GM06990 (cell line): Measurements from ENCODE around the gene BFSP1.

ENCODE experiments used
- DNase-seq: peaks from one replicate; pipeline ENCODE4 v3.0.0-alpha.2; 2011; ENCODE audit not compliant: insufficient read length; ENCODE audit errors: extremely low read depth
- H3K27me3 ChIP-seq: replicated peaks from 2 replicates; pipeline ENCODE4 v1.6.0; 2011; ENCODE audit warnings: low read length; ENCODE audit not compliant: control insufficient read depth, insufficient read depth
- H3K36me3 ChIP-seq: 2 replicates; pipeline ENCODE4 v1.5.1; 2011; ENCODE audit warnings: low read length; ENCODE audit not compliant: control insufficient read depth, insufficient read depth
- H3K4me3 ChIP-seq: replicated peaks from 2 replicates; pipeline ENCODE4 v1.5.1; 2011; ENCODE audit warnings: low read depth, mild to moderate bottlenecking, control low read depth, low read length
- CTCF ChIP-seq: IDR thresholded peaks from 2 replicates; pipeline ENCODE4 v1.5.1; 2011; ENCODE audit warnings: low read length, control low read depth, mild to moderate bottlenecking, inconsistent platforms; ENCODE audit not compliant: insufficient read depth, poor library complexity, severe bottlenecking

Gene BFSP1

GRCh38 chr20:17525132-17525531 lies 6.0 kb downstream of the BFSP1 start:
- peaks cover 1% of the 10 kb centered on the region; the same call in 1 of the 2 replicates for H3K27me3 ChIP-seq

GRCh38 chr20:17524560-17524959 lies 6.6 kb downstream of the BFSP1 start:
- Histone ChIP-seq H3K4me3 (no peak overlapping the region), H3K36me3 (no peaks in the 10 kb centered on the region), H3K27me3 (peaks cover 1% of the 10 kb centered on the region; the same call in 1 of the 2 replicates)
- DNase-seq: no peak
- TF ChIP-seq CTCF: no peak

More at GRCh38 chr20:17525132-17525531, 6.0 kb downstream of the BFSP1 start:
- TF ChIP-seq CTCF: no peak
- Histone ChIP-seq H3K4me3 (no peak overlapping the region), H3K36me3 (no peaks in the 10 kb centered on the region)
- no peak for DNase-seq

- H3K27me3 ChIP-seq: peaks cover 1% of the 10 kb centered on the region; the same call in 1 of the 2 replicates
- no peak overlapping the region for H3K4me3 ChIP-seq
- no peak for TF ChIP-seq CTCF
- no peaks in the 10 kb centered on the region for H3K36me3 ChIP-seq
- no peak for DNase-seq
These were observed 7.9 kb downstream of the BFSP1 start for GRCh38 chr20:17523326-17523725.

- Histone ChIP-seq H3K27me3 (peaks cover 1% of the 10 kb centered on the region; the same call in 1 of the 2 replicates), H3K4me3 (no peak overlapping the region), H3K36me3 (no peaks in the 10 kb centered on the region)
- no peak for DNase-seq
- no peak for TF ChIP-seq CTCF
These were observed 8.7 kb downstream of the BFSP1 start for GRCh38 chr20:17522528-17522927.

- Histone ChIP-seq H3K4me3 (no peak overlapping the region), H3K36me3 (no peaks in the 10 kb centered on the region), H3K27me3 (peaks cover 1% of the 10 kb centered on the region; the same call in 1 of the 2 replicates)
- DNase-seq: no peak
- no peak for TF ChIP-seq CTCF
These were observed 10.6 kb downstream of the BFSP1 start for GRCh38 chr20:17520583-17520982.

- no peak for DNase-seq
- H3K36me3 ChIP-seq: no peaks in the 10 kb centered on the region
- no peak for TF ChIP-seq CTCF
These were observed 11.4 kb downstream of the BFSP1 start for GRCh38 chr20:17519606-17520285.

More at GRCh38 chr20:17519606-17520285, 11.4 kb downstream of the BFSP1 start:
- H3K4me3 ChIP-seq: no peak overlapping the region
- peaks cover 1% of the 10 kb centered on the region for H3K27me3 ChIP-seq
